Prostate gland (tissue), 2 donors: ENCODE measurements around the gene PTCHD1.

ENCODE experiments used
- CTCF ChIP-seq, 4 experiments: fragments of 200-600 bp in 2 of 4; fragments of 450-650 bp in 2 of 4; sonication (generic) in 2 of 4; IDR thresholded peaks; 1 replicate in 3 of 4; 2 replicates in 1 of 4; pipeline ENCODE4 v1.5.1; 2016 to 2019; ENCODE audit warnings: antibody characterized with exemption in 4 of 4, mild to moderate bottlenecking in 2 of 4, moderate library complexity in 2 of 4
- POLR2A ChIP-seq: fragments of 450-650 bp; IDR thresholded peaks from one replicate; pipeline ENCODE4 v1.6.1; 2016; ENCODE audit warnings: antibody characterized with exemption, mild to moderate bottlenecking
- POLR2AphosphoS5 ChIP-seq: sonication (generic); formaldehyde crosslinking; IDR thresholded peaks from one replicate; pipeline ENCODE4 v1.6.1; 2017; ENCODE audit warnings: antibody characterized with exemption

GRCh38 chrX:23398570-23398969, 63.9 kb downstream of the PTCHD1 start:
- TF ChIP-seq CTCF (IDR thresholded peaks at IDR 0.05) = no peak
- no peak for TF ChIP-seq POLR2A
- TF ChIP-seq POLR2AphosphoS5 = no peak
